ENCODE data around the gene VANGL2. TPM values are rescaled to one million over a fixed set of nuclear protein-coding genes. Genes with fewer than 3 reads are reported as not detected.

Gene VANGL2
- total RNA-seq, 2 donors from 2014 or later = 3.6 to 7.8 TPM

GRCh38 chr1:160416369-160416768 lies 16.0 kb downstream of the VANGL2 start:
- Histone ChIP-seq H3K4me3 (no peak overlapping the region), H3K36me3 (replicated peaks in 1 of 2; ENCODE audit: insufficient read depth in 1 of 2, low read depth in 2 of 2) (no peaks in the 10 kb centered on the region), H3K4me1 (no peaks in the 10 kb centered on the region), H3K27ac (no peak overlapping the region), H3K9me3 (no peaks in the 10 kb centered on the region), H3K27me3 (no peaks in the 10 kb centered on the region)
- WGBS, 2 donors = 62 to 68% methylated on average over 4 of the region's 4 CpGs
- ATAC-seq (peak; percentile 50), DNase-seq (peak in 1 of 4 donors; percentile 22)
- no peak for TF ChIP-seq POLR2A (IDR thresholded peaks at IDR 0.05)
- TF ChIP-seq CTCF (IDR thresholded peaks at IDR 0.05) = peak in 3 of 7 experiments; percentile 26 to 31 (median 28)
- intact Hi-C loops (cut with DNase I) = no loop called here

- no peak overlapping the region for H3K4me3 ChIP-seq
- H3K27ac ChIP-seq = no peak overlapping the region
- no peaks in the 10 kb centered on the region for H3K4me1 ChIP-seq
- 87 to 90% methylated on average over 6 of the region's 6 CpGs for WGBS, 2 donors
- H3K9me3 ChIP-seq = no peaks in the 10 kb centered on the region
- TF ChIP-seq CTCF (IDR thresholded peaks at IDR 0.05) (no peak), POLR2A (IDR thresholded peaks at IDR 0.05) (no peak)
- DNase-seq (no peak), ATAC-seq (no peak)
- no peaks in the 10 kb centered on the region for H3K36me3 ChIP-seq (replicated peaks in 1 of 2; ENCODE audit: insufficient read depth in 1 of 2, low read depth in 2 of 2)
- intact Hi-C loops (cut with DNase I) = no loop called here
- H3K27me3 ChIP-seq = no peaks in the 10 kb centered on the region
Measured at GRCh38 chr1:160418483-160418882, 18.1 kb downstream of the VANGL2 start.

GRCh38 chr1:160419150-160419837 lies 18.9 kb downstream of the VANGL2 start:
- DNase-seq = no peak
- no peak overlapping the region for H3K4me3 ChIP-seq
- H3K27ac ChIP-seq = no peak overlapping the region
- no peaks in the 10 kb centered on the region for H3K9me3 ChIP-seq
- H3K4me1 ChIP-seq = no peaks in the 10 kb centered on the region
- no peak for TF ChIP-seq CTCF (IDR thresholded peaks at IDR 0.05)
- intact Hi-C loops (cut with DNase I) = no loop called here
- ATAC-seq = no peak
- no peaks in the 10 kb centered on the region for H3K27me3 ChIP-seq
- H3K36me3 ChIP-seq (replicated peaks in 1 of 2; ENCODE audit: insufficient read depth in 1 of 2, low read depth in 2 of 2) = no peaks in the 10 kb centered on the region
- 86 to 93% methylated on average over 16 to 34 of the region's 34 CpGs for WGBS, 2 donors

- Histone ChIP-seq H3K4me1 (no peaks in the 10 kb centered on the region), H3K27me3 (no peaks in the 10 kb centered on the region), H3K9me3 (no peaks in the 10 kb centered on the region), H3K27ac (no peak overlapping the region), H3K36me3 (replicated peaks in 1 of 2; ENCODE audit: insufficient read depth in 1 of 2, low read depth in 2 of 2) (no peaks in the 10 kb centered on the region), H3K4me3 (no peak overlapping the region)
- DNase-seq (no peak), ATAC-seq (no peak)
- WGBS, 2 donors = 80 to 87% methylated on average over 2 to 4 of the region's 4 CpGs
- intact Hi-C loops (cut with DNase I) = no loop called here
- no peak for TF ChIP-seq POLR2A (IDR thresholded peaks at IDR 0.05)
- no peak for TF ChIP-seq CTCF (IDR thresholded peaks at IDR 0.05)
Measured at GRCh38 chr1:160419838-160420169, 19.4 kb downstream of the VANGL2 start.
